ENCODE data around the gene RB1.

GRCh38 chr13:48493066-48493765 lies 189.7 kb downstream of the RB1 start:
- no peak for TF ChIP-seq POLR2AphosphoS5 (IDR thresholded peaks at IDR 0.05; ENCODE audit: borderline replicate concordance, low read depth, low read length)
- TF ChIP-seq FOXP2 (optimal IDR thresholded peaks at IDR 0.05; ENCODE audit: control extremely low read depth, extremely low read length, insufficient read depth) = no peak
- TF ChIP-seq EZH2 (IDR thresholded peaks at IDR 0.05) = no peak

Measured in SK-N-MC (cell line).